GM23338 (cell line): ENCODE data around the gene TRPM1. TPM values are rescaled to one million over a fixed set of nuclear protein-coding genes. Genes with fewer than 3 reads are reported as not detected.

Experiments
- ATAC-seq: fragments of 200-7000 bp; cut with Tn5 transposase; 3 replicates; pipeline ENCODE4 v1.9.1; 2020
- DNase-seq: peaks from one replicate; pipeline ENCODE4 v3.0.0-alpha.2; 2015; ENCODE audit warnings: low spot score
- H2AFZ ChIP-seq: fragments of 200-600 bp; sonication (generic); 2 replicates; pipeline ENCODE4 v1.8.0; 2016; ENCODE audit warnings: antibody characterized with exemption, mild to moderate bottlenecking, moderate library complexity
- H3F3A ChIP-seq: fragments of 200-600 bp; sonication (generic); replicated peaks from 2 replicates; pipeline ENCODE4 v1.8.0; 2017; ENCODE audit warnings: antibody characterized with exemption, mixed run types, low read depth
- H3K27ac ChIP-seq: fragments of 200-600 bp; sonication (generic); 2 replicates; pipeline ENCODE4 v1.6.1; 2016; ENCODE audit warnings: low read depth
- H3K27me3 ChIP-seq: fragments of 200-600 bp; sonication (generic); 2 replicates; pipeline ENCODE4 v1.8.0; 2016; ENCODE audit warnings: mild to moderate bottlenecking, mixed run types, moderate library complexity; ENCODE audit not compliant: insufficient read depth
- H3K36me3 ChIP-seq: fragments of 200-600 bp; sonication (generic); 2 replicates; pipeline ENCODE4 v1.8.0; 2016; ENCODE audit warnings: mild to moderate bottlenecking; ENCODE audit not compliant: insufficient read depth
- H3K4me1 ChIP-seq: fragments of 200-600 bp; sonication (generic); 2 replicates; pipeline ENCODE4 v1.8.0; 2016; ENCODE audit warnings: mild to moderate bottlenecking, moderate library complexity; ENCODE audit not compliant: insufficient read depth
- H3K4me2 ChIP-seq: fragments of 200-600 bp; sonication (generic); 2 replicates; pipeline ENCODE4 v1.7.1; 2017; ENCODE audit warnings: mixed run types
- H3K4me3 ChIP-seq: fragments of 200-600 bp; sonication (generic); 2 replicates; pipeline ENCODE4 v1.6.1; 2016; ENCODE audit warnings: mixed run types
- H3K79me2 ChIP-seq: fragments of 200-600 bp; sonication (generic); replicated peaks from 2 replicates; pipeline ENCODE4 v1.8.0; 2017; ENCODE audit warnings: mild to moderate bottlenecking; ENCODE audit not compliant: insufficient read depth
- H3K9me2 ChIP-seq: fragments of 200-600 bp; sonication (generic); 2 replicates; pipeline ENCODE4 v1.8.0; 2017; ENCODE audit not compliant: insufficient read depth
- H4K20me1 ChIP-seq: fragments of 200-600 bp; sonication (generic); replicated peaks from 2 replicates; pipeline ENCODE4 v1.8.0; 2017; ENCODE audit warnings: mild to moderate bottlenecking; ENCODE audit not compliant: insufficient read depth
- H3K27ac Mint-ChIP-seq: 2 replicates; pipeline ENCODE4 v1.8.0; 2020; ENCODE audit warnings: inconsistent platforms, mild to moderate bottlenecking, moderate library complexity, mixed read lengths
- H3K27me3 Mint-ChIP-seq: 3 replicates; pipeline ENCODE4 v1.8.0; 2022; ENCODE audit warnings: low read depth, mild to moderate bottlenecking, moderate library complexity, mixed read lengths, inconsistent platforms; ENCODE audit not compliant: insufficient read depth, poor library complexity
- H3K36me3 Mint-ChIP-seq: 3 replicates; pipeline ENCODE4 v1.8.0; 2021; ENCODE audit warnings: low read depth, mild to moderate bottlenecking, inconsistent platforms, moderate library complexity, mixed read lengths
- H3K4me1 Mint-ChIP-seq: 3 replicates; pipeline ENCODE4 v1.8.0; 2020; ENCODE audit warnings: mild to moderate bottlenecking, inconsistent platforms, mixed read lengths
- H3K4me3 Mint-ChIP-seq: 3 replicates; pipeline ENCODE4 v1.8.0; 2021; ENCODE audit warnings: moderate library complexity, mild to moderate bottlenecking, inconsistent platforms, mixed read lengths
- H3K9me3 Mint-ChIP-seq: 3 replicates; pipeline ENCODE4 v1.8.0; 2020; ENCODE audit warnings: moderate library complexity, mild to moderate bottlenecking, inconsistent platforms, mixed read lengths
- CREB1 ChIP-seq: fragments of 250-450 bp; sonication (Bioruptor Pico); IDR thresholded peaks from 2 replicates; pipeline ENCODE4 v1.5.0; 2020; ENCODE audit warnings: low read depth, mild to moderate bottlenecking, moderate library complexity
- CTCF ChIP-seq, 2 experiments: fragments of 200-600 bp in 1 of 2; sonication (generic) in 1 of 2; conservative IDR thresholded peaks; 2 replicates each; pipeline versions ENCODE4 v1.5.1 to v1.6.1; 2016 to 2017; ENCODE audit warnings: antibody characterized with exemption in 2 of 2, low read depth in 2 of 2, mild to moderate bottlenecking in 2 of 2, moderate library complexity in 1 of 2
- EZH2phosphoT487 ChIP-seq: fragments of 200-600 bp; sonication (generic); IDR thresholded peaks from one replicate; pipeline ENCODE4 v1.8.1; 2018; ENCODE audit warnings: antibody characterized with exemption; ENCODE audit not compliant: unreplicated experiment
- JUNB ChIP-seq: IDR thresholded peaks from one replicate; pipeline ENCODE4 v1.6.1; 2016; ENCODE audit warnings: antibody characterized with exemption; ENCODE audit not compliant: unreplicated experiment
- NANOG ChIP-seq: IDR thresholded peaks from 2 replicates; pipeline ENCODE4 v1.6.1; 2016; ENCODE audit warnings: antibody characterized with exemption, borderline replicate concordance
- POLR2AphosphoS5 ChIP-seq: IDR thresholded peaks from 2 replicates; pipeline ENCODE4 v1.6.1; 2016; ENCODE audit warnings: antibody characterized with exemption, low read depth
- REST ChIP-seq: IDR thresholded peaks from one replicate; pipeline ENCODE4 v1.6.1; 2018; ENCODE audit warnings: antibody characterized with exemption; ENCODE audit not compliant: unreplicated experiment
- ZNF114 ChIP-seq: fragments of 250-450 bp; sonication (Bioruptor Pico); IDR thresholded peaks from 2 replicates; pipeline ENCODE4 v1.5.0; 2020; ENCODE audit warnings: mild to moderate bottlenecking, moderate library complexity
- ZNF331 ChIP-seq: fragments of 250-450 bp; sonication (Bioruptor Pico); IDR thresholded peaks from 2 replicates; pipeline ENCODE4 v1.5.0; 2020; ENCODE audit warnings: low read depth, mild to moderate bottlenecking, moderate library complexity
- microRNA counts: library from miRNA; unstranded; fragments of <30 nt; microRNA quantifications from one replicate; lab custom pipeline; 2017
- microRNA-seq: library from miRNA; unstranded; fragments of <30 nt; microRNA quantifications from one replicate; pipeline ENCODE4, GENCODE V29; 2017
- polyA plus RNA-seq: library from polyadenylated mRNA; unstranded; fragments of >200 nt; fragmentation: Nextera tagmentation; extraction: Ambion mirVana; gene quantifications from 2 replicates; pipeline ENCODE4 v1.2.1, GENCODE V29; 2016
- small RNA-seq: library from RNA; depleted of rRNA; stranded (forward); fragments of <200 nt; gene quantifications from one replicate; pipeline ENCODE3, GENCODE V24; 2014; ENCODE audit warnings: low replicate concordance
- total RNA-seq: library from RNA; depleted of rRNA; stranded (reverse); fragments of >200 nt; shearing (Covaris generic); gene quantifications from 2 replicates; pipeline ENCODE4 v1.2.3, GENCODE V29; 2014; rRNA removed

Gene TRPM1
- total and polyA plus RNA-seq, 2 experiments from 2014 or later = 0.19 TPM; not detected in 1

DNA sequence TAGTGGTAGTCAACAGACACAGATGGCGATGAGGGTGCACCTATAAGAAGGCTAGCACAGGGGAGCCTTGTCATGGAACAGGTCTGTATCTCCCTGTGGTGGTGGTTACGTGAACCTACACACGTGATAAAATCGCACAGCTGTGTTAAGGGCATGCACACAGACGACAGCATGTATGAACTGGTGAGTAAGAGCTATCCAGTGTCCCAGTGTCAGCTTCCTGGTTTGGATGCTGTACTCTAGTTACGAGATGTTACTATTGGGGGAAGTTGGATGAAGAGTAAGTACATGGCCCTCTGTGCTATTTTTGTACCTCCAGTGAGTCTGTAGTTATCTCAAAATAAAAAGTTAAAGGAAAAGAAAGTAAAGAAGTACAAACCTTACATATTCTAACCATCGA, 148.3 kb downstream of the TRPM1 start:
- H4K20me1 ChIP-seq = no peaks in the 10 kb centered on the region
- no peak for ATAC-seq
- Mint-ChIP-seq H3K4me3 (no peak overlapping the region), H3K27me3 (peaks cover 8% of the 10 kb centered on the region), H3K9me3 (peaks cover 3% of the 10 kb centered on the region; the same call in 2 of the 3 replicates), H3K36me3 (peaks cover 72% of the 10 kb centered on the region), H3K27ac (no peak overlapping the region), H3K4me1 (peaks cover 6% of the 10 kb centered on the region; the same call in 2 of the 3 replicates)
- H3K36me3 ChIP-seq = peaks cover 22% of the 10 kb centered on the region
- no peaks in the 10 kb centered on the region for H3K9me2 ChIP-seq
- no peak for DNase-seq
- H3K4me2 ChIP-seq = no peak overlapping the region
- H3F3A ChIP-seq = no peaks in the 10 kb centered on the region
- H3K79me2 ChIP-seq = no peaks in the 10 kb centered on the region
- no peak overlapping the region for H2AFZ ChIP-seq
- TF ChIP-seq CTCF (conservative IDR thresholded peaks at IDR 0.05; ENCODE audit: low read depth in 2 of 2) (no peak), POLR2AphosphoS5 (no peak), ZNF331 (CRISPR knock-in tag) (no peak), JUNB (no peak), EZH2phosphoT487 (no peak), CREB1 (no peak), ZNF114 (CRISPR knock-in tag) (no peak), NANOG (no peak), REST (no peak)
- no peaks in the 10 kb centered on the region for H3K4me1 ChIP-seq
- no peaks in the 10 kb centered on the region for H3K27me3 ChIP-seq
- H3K4me3 ChIP-seq = no peak overlapping the region
- H3K27ac ChIP-seq = no peak overlapping the region

MicroRNA genes within 50 kb of the gene (microRNA counts, 767-probe panel; counts per million panel counts)
- not detected for microRNA hsa-miR-211-5p (lab: Ali Mortazavi, UCI)

Small RNA genes lying within 50 kb of the gene (microRNA-seq; reads per million reads assigned to microRNA genes)
- not detected for gene MIR211

Small RNA genes lying within 50 kb of the gene (small RNA-seq; reads per million reads assigned to genes)
- gene MIR211 (0.27 reads per million, percentile 8 among the genes with 10 or more reads in this experiment), gene RNU6-466P (not detected)

Other genes starting within 250 kb of the TRPM1 start
- gene FAN1, start 197.8 kb downstream of the TRPM1 start, total RNA-seq = 25.7 and 29.2 TPM in 2 replicates
- gene FAN1, start 197.8 kb downstream of the TRPM1 start, polyA plus RNA-seq = 9.1 and 9.7 TPM in 2 replicates
- 10.9 and 11.3 TPM in 2 replicates for gene MTMR10, start 110.1 kb downstream of the TRPM1 start, total RNA-seq
- 3.6 and 4.3 TPM in 2 replicates for gene MTMR10, start 110.1 kb downstream of the TRPM1 start, polyA plus RNA-seq
- 21.5 and 23.5 TPM in 2 replicates for gene KLF13, start 225.1 kb upstream of the TRPM1 start, total RNA-seq
- gene KLF13, start 225.1 kb upstream of the TRPM1 start, polyA plus RNA-seq = 28.6 and 35.7 TPM in 2 replicates